Endometrial microvascular endothelial cells (primary cell): ENCODE measurements around the gene HRCT1. TPM values are rescaled to one million over a fixed set of nuclear protein-coding genes. Genes with fewer than 3 reads are reported as not detected.
"Not testable (repeated sequence)": the region's sequence is repeated elsewhere in the genome, so short reads cannot be mapped to it uniquely, and the experiment has no call there.

Experiments
- in situ Hi-C: cut with HindIII; loops from 2 replicates; pipeline ENCODE4 v1.10.0; 2017; ENCODE audit warnings: low sequenced_read_pairs, low pct_unique_long_range_greater_than_20kb; ENCODE audit errors: inconsistent ontology term
- total RNA-seq: library from RNA; depleted of rRNA; stranded (reverse); fragments of >200 nt; gene quantifications from one replicate; pipeline ENCODE4 v1.2.3, GENCODE V29; 2015; ENCODE audit errors: inconsistent ontology term

Gene HRCT1
- total RNA-seq, 1 donor from 2014 or later = 0.19 TPM

GRCh38 chr9:35884908-35885307, 21.1 kb upstream of the HRCT1 start:
- in situ Hi-C loops = not testable (repeated sequence)

- in situ Hi-C loops = no loop called here
Measured at GRCh38 chr9:35891646-35892045, 14.4 kb upstream of the HRCT1 start.

GRCh38 chr9:35892051-35892450, 14.0 kb upstream of the HRCT1 start:
- in situ Hi-C loops = no loop called here

GRCh38 chr9:35896570-35896969, 9.4 kb upstream of the HRCT1 start:
- in situ Hi-C loops = no loop called here

GRCh38 chr9:35897376-35898099, 8.5 kb upstream of the HRCT1 start:
- in situ Hi-C loops = not testable (repeated sequence)

GRCh38 chr9:35898337-35898736, 7.7 kb upstream of the HRCT1 start:
- in situ Hi-C loops = no loop called here

GRCh38 chr9:35899021-35899420, 7.0 kb upstream of the HRCT1 start:
- in situ Hi-C loops = no loop called here

GRCh38 chr9:35903049-35903448, 3.0 kb upstream of the HRCT1 start:
- in situ Hi-C loops = loop anchor here (10.0 kb wide), 1 partner anchor 122 kb away; no protein-coding TSS in a partner anchor

GRCh38 chr9:35904338-35904737, 1.7 kb upstream of the HRCT1 start:
- in situ Hi-C loops = loop anchor here (10.0 kb wide), 1 partner anchor 120 kb away; no protein-coding TSS in a partner anchor

GRCh38 chr9:35905051-35905781, 786 bp upstream of the HRCT1 start:
- in situ Hi-C loops = loop anchor here (10.0 kb wide), 1 partner anchor 120 kb away; no protein-coding TSS in a partner anchor

GRCh38 chr9:35906923-35907699, 1.1 kb downstream of the HRCT1 start:
- in situ Hi-C loops = loop anchor here (10.0 kb wide), 1 partner anchor 118 kb away; no protein-coding TSS in a partner anchor

GRCh38 chr9:35907711-35908503, 1.9 kb downstream of the HRCT1 start:
- in situ Hi-C loops = loop anchor here (10.0 kb wide), 1 partner anchor 117 kb away; no protein-coding TSS in a partner anchor

GRCh38 chr9:35908504-35909125, 2.6 kb downstream of the HRCT1 start:
- in situ Hi-C loops = loop anchor here (10.0 kb wide), 1 partner anchor 116 kb away; no protein-coding TSS in a partner anchor

GRCh38 chr9:35909274-35909673, 3.3 kb downstream of the HRCT1 start, which contains the start of gene SPAAR:
TSS of gene SPAAR (plus strand) at chr9:35909490. CDS start at chr9:35910464, 974 bp downstream.
- in situ Hi-C loops = loop anchor here (10.0 kb wide), 1 partner anchor 116 kb away; no protein-coding TSS in a partner anchor

GRCh38 chr9:35909687-35910612, 3.9 kb downstream of the HRCT1 start:
- in situ Hi-C loops = loop anchor here (10.0 kb wide), 1 partner anchor 115 kb away; no protein-coding TSS in a partner anchor

GRCh38 chr9:35910613-35911359, 4.8 kb downstream of the HRCT1 start:
- in situ Hi-C loops = no loop called here
